ENCODE measurements around the gene VAV3.

DNA sequence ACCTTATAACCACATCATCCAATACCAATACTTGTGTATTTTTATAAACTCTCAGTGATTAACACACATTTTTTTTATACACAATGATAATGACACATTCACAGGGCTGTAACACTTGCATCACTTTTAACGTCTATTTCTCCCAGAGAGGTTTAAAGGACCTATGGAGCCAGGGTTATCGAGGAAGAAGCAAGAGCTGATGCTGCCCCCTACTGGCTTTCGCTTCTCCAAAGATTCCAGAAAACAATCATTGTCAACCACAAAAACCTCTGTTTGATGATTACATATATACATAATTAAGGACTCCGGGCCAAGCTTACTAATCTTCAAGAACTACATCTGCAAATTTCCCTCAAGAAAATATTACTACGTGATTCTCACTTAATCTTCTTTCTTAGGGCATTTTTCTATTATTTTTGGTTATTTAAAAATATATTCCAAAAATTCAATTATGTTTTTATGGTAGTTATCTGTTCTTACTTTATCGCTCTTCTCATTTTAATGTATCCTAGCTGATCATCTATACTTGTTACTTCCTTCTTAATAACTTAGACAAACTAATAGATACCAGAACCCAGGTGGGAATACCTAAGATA lies 214.5 kb downstream of the VAV3 start:
- TF ChIP-seq, protein P1, sequence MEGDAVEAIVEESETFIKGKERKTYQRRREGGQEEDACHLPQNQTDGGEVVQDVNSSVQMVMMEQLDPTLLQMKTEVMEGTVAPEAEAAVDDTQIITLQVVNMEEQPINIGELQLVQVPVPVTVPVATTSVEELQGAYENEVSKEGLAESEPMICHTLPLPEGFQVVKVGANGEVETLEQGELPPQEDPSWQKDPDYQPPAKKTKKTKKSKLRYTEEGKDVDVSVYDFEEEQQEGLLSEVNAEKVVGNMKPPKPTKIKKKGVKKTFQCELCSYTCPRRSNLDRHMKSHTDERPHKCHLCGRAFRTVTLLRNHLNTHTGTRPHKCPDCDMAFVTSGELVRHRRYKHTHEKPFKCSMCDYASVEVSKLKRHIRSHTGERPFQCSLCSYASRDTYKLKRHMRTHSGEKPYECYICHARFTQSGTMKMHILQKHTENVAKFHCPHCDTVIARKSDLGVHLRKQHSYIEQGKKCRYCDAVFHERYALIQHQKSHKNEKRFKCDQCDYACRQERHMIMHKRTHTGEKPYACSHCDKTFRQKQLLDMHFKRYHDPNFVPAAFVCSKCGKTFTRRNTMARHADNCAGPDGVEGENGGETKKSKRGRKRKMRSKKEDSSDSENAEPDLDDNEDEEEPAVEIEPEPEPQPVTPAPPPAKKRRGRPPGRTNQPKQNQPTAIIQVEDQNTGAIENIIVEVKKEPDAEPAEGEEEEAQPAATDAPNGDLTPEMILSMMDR (IDR thresholded peaks at IDR 0.05): peak; percentile 66 to 72 (median 67)
- no peak for TF ChIP-seq POLR2A (IDR thresholded peaks at IDR 0.05; ENCODE audit: low read depth)
- no peak for TF ChIP-seq EP300 (IDR thresholded peaks at IDR 0.05)
